ENCODE measurements around the gene TSHR. TPM values are rescaled to one million over a fixed set of nuclear protein-coding genes. Genes with fewer than 3 reads are reported as not detected.

TSHR gene
- total RNA-seq, 1 experiment from 2014 or later, result not detected

- Histone ChIP-seq H3K36me3 (ENCODE audit: control insufficient read depth in 1 of 2, insufficient read depth in 2 of 2, low read length in 2 of 2) (no peaks in the 10 kb centered on the region), H3K9ac (ENCODE audit: low read length) (no peak overlapping the region), H3K79me2 (ENCODE audit: insufficient read depth, low read length) (no peaks in the 10 kb centered on the region), H3K9me2 (ENCODE audit: insufficient read depth) (no peaks in the 10 kb centered on the region), H3K4me2 (ENCODE audit: low read length) (no peak overlapping the region), H3K27ac (ENCODE audit: low read depth, low read length) (no peak overlapping the region), H3K9me3 (ENCODE audit: control insufficient read depth in 1 of 2, insufficient read depth in 1 of 2, low read depth in 1 of 2, low read length in 2 of 2) (no peaks in the 10 kb centered on the region), H3K4me1 (ENCODE audit: control insufficient read depth in 1 of 2, insufficient read depth in 2 of 2, low read length in 2 of 2) (no peaks in the 10 kb centered on the region), H2AFZ (ENCODE audit: low read depth, low read length, poor library complexity, severe bottlenecking) (no peak overlapping the region), H3K27me3 (ENCODE audit: insufficient read depth, low read length) (peaks cover 14% of the 10 kb centered on the region; the same call in 1 of the 2 replicates), H4K20me1 (ENCODE audit: insufficient read depth) (no peaks in the 10 kb centered on the region), H3K4me3 (replicated peaks in 1 of 2; ENCODE audit: low read depth in 1 of 2, low read length in 2 of 2) (no peak overlapping the region)
- ChIA-PET CTCF (interaction anchor here (1.2 to 4.5 kb wide), 2 partner anchors 13 to 196 kb away, joined by 4 to 16 read pairs; no protein-coding TSS in a partner anchor), RAD21 (ENCODE audit: low non-redundant PET in 1 of 2, low total read pairs in 2 of 2, uncharacterized antibody in 2 of 2, unreplicated experiment in 2 of 2) (no interaction called here), POLR2A (no interaction called here)
- BruUV-seq (replicated peaks), result no TSS peak
- DNase-seq (ENCODE audit: low read depth, low spot score) (no peak), ATAC-seq (no peak)
- no peak for TF ChIP-seq TCF7L2 (IDR thresholded peaks at IDR 0.05; ENCODE audit: borderline replicate concordance, extremely low read depth, insufficient read depth, insufficient read length)
- no peak for TF ChIP-seq ZFX (IDR thresholded peaks at IDR 0.05)
- no peak for TF ChIP-seq ELF1 (IDR thresholded peaks at IDR 0.05; ENCODE audit: borderline replicate concordance, low read depth)
- no peak for TF ChIP-seq ZNF274 (IDR thresholded peaks at IDR 0.05; ENCODE audit: low read depth, low read length)
- TF ChIP-seq, protein P1, sequence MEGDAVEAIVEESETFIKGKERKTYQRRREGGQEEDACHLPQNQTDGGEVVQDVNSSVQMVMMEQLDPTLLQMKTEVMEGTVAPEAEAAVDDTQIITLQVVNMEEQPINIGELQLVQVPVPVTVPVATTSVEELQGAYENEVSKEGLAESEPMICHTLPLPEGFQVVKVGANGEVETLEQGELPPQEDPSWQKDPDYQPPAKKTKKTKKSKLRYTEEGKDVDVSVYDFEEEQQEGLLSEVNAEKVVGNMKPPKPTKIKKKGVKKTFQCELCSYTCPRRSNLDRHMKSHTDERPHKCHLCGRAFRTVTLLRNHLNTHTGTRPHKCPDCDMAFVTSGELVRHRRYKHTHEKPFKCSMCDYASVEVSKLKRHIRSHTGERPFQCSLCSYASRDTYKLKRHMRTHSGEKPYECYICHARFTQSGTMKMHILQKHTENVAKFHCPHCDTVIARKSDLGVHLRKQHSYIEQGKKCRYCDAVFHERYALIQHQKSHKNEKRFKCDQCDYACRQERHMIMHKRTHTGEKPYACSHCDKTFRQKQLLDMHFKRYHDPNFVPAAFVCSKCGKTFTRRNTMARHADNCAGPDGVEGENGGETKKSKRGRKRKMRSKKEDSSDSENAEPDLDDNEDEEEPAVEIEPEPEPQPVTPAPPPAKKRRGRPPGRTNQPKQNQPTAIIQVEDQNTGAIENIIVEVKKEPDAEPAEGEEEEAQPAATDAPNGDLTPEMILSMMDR (IDR thresholded peaks at IDR 0.05 in 2 of 3, conservative IDR thresholded peaks at IDR 0.05 in 1 of 3; ENCODE audit: borderline replicate concordance in 1 of 3, insufficient read depth in 1 of 3, low read depth in 2 of 3, low read length in 2 of 3), result no peak
- no peak for TF ChIP-seq CBX3 (IDR thresholded peaks at IDR 0.05; ENCODE audit: low read depth)
- intact Hi-C loops (cut with micrococcal nuclease), result no loop called here
Measured at GRCh38 chr14:80973931-80974641, 18.7 kb downstream of the TSHR start.

DNA sequence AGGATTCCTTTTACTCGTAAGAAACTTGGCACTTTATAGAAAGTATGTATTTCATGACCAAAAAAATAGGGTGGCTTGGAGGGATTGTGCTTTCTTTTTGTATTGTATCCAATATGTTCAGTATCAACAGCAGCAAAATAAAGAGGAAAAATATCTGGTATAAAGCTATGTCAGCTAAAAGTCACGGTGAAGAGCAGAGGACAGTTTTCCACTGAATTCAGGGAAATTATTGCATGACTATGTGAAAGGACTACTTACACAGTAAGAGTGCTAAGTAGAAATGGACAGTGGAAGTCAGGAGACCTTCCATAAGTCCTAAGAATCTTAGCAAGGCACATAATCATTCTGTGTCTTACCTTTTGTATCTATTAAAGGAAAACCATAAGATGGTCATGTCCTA is 19.3 kb downstream of the TSHR start:
- CTCF ChIA-PET, result interaction anchor here (4.5 kb wide), 1 partner anchor 13 kb away, joined by 16 read pairs; no protein-coding TSS in a partner anchor
- Histone ChIP-seq H3K27me3 (ENCODE audit: insufficient read depth, low read length) (peaks cover 14% of the 10 kb centered on the region; the same call in 1 of the 2 replicates), H3K4me1 (ENCODE audit: control insufficient read depth in 1 of 2, insufficient read depth in 2 of 2, low read length in 2 of 2) (no peaks in the 10 kb centered on the region), H3K36me3 (ENCODE audit: control insufficient read depth in 1 of 2, insufficient read depth in 2 of 2, low read length in 2 of 2) (no peaks in the 10 kb centered on the region), H3K9me3 (ENCODE audit: control insufficient read depth in 1 of 2, insufficient read depth in 1 of 2, low read depth in 1 of 2, low read length in 2 of 2) (no peaks in the 10 kb centered on the region), H3K9me2 (ENCODE audit: insufficient read depth) (no peaks in the 10 kb centered on the region), H4K20me1 (ENCODE audit: insufficient read depth) (no peaks in the 10 kb centered on the region), H2AFZ (ENCODE audit: low read depth, low read length, poor library complexity, severe bottlenecking) (no peak overlapping the region), H3K9ac (ENCODE audit: low read length) (no peak overlapping the region), H3K4me3 (replicated peaks in 1 of 2; ENCODE audit: low read depth in 1 of 2, low read length in 2 of 2) (no peak overlapping the region), H3K79me2 (ENCODE audit: insufficient read depth, low read length) (no peaks in the 10 kb centered on the region), H3K27ac (ENCODE audit: low read depth, low read length) (no peak overlapping the region), H3K4me2 (ENCODE audit: low read length) (no peak overlapping the region)
- intact Hi-C loops (cut with micrococcal nuclease), result no loop called here
- BruUV-seq (replicated peaks), result no TSS peak
- RAD21 ChIA-PET (ENCODE audit: low non-redundant PET in 1 of 2, low total read pairs in 2 of 2, uncharacterized antibody in 2 of 2, unreplicated experiment in 2 of 2), result no interaction called here
- no peak for DNase-seq (ENCODE audit: low read depth, low spot score)
- POLR2A ChIA-PET, result no interaction called here
- no peak for ATAC-seq
- TF ChIP-seq CEBPB (IDR thresholded peaks at IDR 0.05; ENCODE audit: low read depth) (no peak), SRF (IDR thresholded peaks at IDR 0.05; ENCODE audit: low read depth) (no peak), ZNF274 (IDR thresholded peaks at IDR 0.05; ENCODE audit: low read depth, low read length) (no peak), TCF7L2 (IDR thresholded peaks at IDR 0.05; ENCODE audit: borderline replicate concordance, extremely low read depth, insufficient read depth, insufficient read length) (no peak), YY1 (IDR thresholded peaks at IDR 0.05; ENCODE audit: extremely low read depth, insufficient replicate concordance, low read depth, low read length) (no peak), RAD21 (IDR thresholded peaks at IDR 0.05; ENCODE audit: low read depth) (no peak), CBX3 (IDR thresholded peaks at IDR 0.05; ENCODE audit: low read depth) (no peak), SP1 (IDR thresholded peaks at IDR 0.05; ENCODE audit: low read depth) (no peak), ZFX (IDR thresholded peaks at IDR 0.05) (no peak), POLR2A (IDR thresholded peaks at IDR 0.05; ENCODE audit: borderline replicate concordance, extremely low read depth, insufficient read depth, insufficient read length) (no peak), MAX (IDR thresholded peaks at IDR 0.05) (no peak)
- TF ChIP-seq, protein P2, sequence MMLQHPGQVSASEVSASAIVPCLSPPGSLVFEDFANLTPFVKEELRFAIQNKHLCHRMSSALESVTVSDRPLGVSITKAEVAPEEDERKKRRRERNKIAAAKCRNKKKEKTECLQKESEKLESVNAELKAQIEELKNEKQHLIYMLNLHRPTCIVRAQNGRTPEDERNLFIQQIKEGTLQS (IDR thresholded peaks at IDR 0.05), result no peak
- TF ChIP-seq, protein P3, sequence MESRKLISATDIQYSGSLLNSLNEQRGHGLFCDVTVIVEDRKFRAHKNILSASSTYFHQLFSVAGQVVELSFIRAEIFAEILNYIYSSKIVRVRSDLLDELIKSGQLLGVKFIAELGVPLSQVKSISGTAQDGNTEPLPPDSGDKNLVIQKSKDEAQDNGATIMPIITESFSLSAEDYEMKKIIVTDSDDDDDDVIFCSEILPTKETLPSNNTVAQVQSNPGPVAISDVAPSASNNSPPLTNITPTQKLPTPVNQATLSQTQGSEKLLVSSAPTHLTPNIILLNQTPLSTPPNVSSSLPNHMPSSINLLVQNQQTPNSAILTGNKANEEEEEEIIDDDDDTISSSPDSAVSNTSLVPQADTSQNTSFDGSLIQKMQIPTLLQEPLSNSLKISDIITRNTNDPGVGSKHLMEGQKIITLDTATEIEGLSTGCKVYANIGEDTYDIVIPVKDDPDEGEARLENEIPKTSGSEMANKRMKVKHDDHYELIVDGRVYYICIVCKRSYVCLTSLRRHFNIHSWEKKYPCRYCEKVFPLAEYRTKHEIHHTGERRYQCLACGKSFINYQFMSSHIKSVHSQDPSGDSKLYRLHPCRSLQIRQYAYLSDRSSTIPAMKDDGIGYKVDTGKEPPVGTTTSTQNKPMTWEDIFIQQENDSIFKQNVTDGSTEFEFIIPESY (IDR thresholded peaks at IDR 0.05; ENCODE audit: extremely low read depth, insufficient replicate concordance, low read length), result no peak

Measured in HCT116 (cell line).